ENCODE results near the gene PTAR1.
"Not testable (repeated sequence)": the region's sequence is repeated elsewhere in the genome, so short reads cannot be mapped to it uniquely, and the experiment has no call there.

The PTAR1 gene, protein sequence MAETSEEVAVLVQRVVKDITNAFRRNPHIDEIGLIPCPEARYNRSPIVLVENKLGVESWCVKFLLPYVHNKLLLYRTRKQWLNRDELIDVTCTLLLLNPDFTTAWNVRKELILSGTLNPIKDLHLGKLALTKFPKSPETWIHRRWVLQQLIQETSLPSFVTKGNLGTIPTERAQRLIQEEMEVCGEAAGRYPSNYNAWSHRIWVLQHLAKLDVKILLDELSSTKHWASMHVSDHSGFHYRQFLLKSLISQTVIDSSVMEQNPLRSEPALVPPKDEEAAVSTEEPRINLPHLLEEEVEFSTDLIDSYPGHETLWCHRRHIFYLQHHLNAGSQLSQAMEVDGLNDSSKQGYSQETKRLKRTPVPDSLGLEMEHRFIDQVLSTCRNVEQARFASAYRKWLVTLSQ

DNA sequence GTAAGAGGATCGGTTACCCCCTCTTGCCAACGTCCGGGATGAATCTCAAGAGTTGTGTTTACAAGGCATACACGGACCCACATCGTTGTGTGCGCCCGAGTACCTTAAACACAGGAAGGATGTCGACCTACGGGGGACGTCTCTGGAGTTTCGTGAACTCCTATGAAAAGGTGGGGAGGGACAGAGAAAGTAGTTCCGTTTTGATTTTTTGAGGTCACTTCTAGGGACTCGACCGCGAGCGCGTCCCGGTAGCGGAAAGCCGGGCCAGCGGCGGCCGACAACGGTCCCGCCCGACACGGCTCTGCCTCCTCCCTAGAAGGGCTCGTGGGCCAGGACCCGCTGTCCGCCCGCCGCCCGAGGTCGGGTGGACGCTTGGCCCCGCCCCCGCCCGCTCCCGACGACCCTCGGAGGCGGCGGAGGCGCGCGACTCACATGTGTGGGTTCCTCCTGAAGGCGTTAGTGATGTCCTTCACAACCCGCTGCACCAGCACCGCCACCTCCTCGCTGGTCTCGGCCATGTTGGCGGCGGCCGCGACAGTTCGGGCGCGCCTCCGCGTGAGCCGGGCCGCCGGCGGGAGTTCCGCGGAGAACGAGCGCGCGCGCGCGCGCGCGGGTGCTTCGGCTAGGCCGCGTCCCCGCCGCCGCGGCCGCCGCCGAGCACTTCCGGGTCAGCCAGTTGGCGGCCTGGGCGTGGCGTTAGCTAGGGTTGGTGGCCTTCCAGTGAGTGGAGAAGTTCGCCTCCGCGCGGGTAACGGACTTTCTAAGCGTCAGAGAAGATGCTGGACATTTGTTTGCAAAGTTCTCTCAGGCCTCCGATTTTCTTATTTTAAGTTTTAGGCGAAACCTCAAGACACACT lies at the start of gene PTAR1:
PTAR1 (minus strand) TSS at position 591 of the 857 bp plus-strand sequence; CDS start at position 518, 73 bp downstream.
- peak within 1 kb of the TSS; percentile 57 for H3K9ac ChIP-seq (ENCODE audit: low read length)
- H3K4me1 ChIP-seq (ENCODE audit: control insufficient read depth, insufficient read depth, low read length): peaks cover 4% of the 10 kb centered on the region
- H3K27me3 ChIP-seq (ENCODE audit: control insufficient read depth, insufficient read depth, low read length): no peaks in the 10 kb centered on the region
- H3K4me3 ChIP-seq (ENCODE audit: low read length): peak within 1 kb of the TSS; percentile 98
- no peaks in the 10 kb centered on the region for H3K36me3 ChIP-seq (ENCODE audit: control insufficient read depth, insufficient read depth, low read length)
- peak within 1 kb of the TSS; percentile 96 for H3K27ac ChIP-seq (ENCODE audit: low read depth, low read length)

DNA sequence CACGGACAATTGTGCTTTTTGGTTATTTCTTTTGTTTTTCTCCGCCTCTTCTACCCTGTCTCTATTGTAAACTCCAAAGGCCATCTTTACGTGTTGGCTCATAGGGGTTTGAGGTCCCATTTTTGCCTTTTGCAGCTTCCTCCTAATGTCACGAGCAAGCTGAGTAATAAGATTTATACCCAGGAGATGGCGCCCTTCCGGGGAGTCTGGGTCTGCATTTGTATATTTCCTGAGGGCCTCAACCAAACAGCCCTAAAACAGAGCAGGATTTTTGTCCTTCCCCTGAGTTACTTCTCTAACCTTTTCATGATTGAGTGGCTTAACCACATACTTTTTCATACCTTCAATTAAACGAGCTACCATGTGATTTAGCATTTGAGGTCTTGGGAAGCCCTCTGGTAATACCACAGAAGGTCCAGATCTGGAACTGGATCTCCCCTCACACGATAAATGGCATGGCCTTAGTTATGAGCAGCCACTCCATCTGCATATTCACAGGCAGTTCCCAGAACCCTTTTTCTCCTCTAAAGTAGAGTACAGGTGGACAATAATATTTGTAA lies 49.6 kb upstream of the PTAR1 start:
- no peaks in the 10 kb centered on the region for H3K4me1 ChIP-seq (ENCODE audit: control insufficient read depth, insufficient read depth, low read length)
- H3K4me3 ChIP-seq (ENCODE audit: low read length): no peak overlapping the region
- no peak overlapping the region for H3K9ac ChIP-seq (ENCODE audit: low read length)
- H3K27me3 ChIP-seq (ENCODE audit: control insufficient read depth, insufficient read depth, low read length): no peaks in the 10 kb centered on the region
- no peaks in the 10 kb centered on the region for H3K36me3 ChIP-seq (ENCODE audit: control insufficient read depth, insufficient read depth, low read length)
- no peak overlapping the region for H3K27ac ChIP-seq (ENCODE audit: low read depth, low read length)

DNA sequence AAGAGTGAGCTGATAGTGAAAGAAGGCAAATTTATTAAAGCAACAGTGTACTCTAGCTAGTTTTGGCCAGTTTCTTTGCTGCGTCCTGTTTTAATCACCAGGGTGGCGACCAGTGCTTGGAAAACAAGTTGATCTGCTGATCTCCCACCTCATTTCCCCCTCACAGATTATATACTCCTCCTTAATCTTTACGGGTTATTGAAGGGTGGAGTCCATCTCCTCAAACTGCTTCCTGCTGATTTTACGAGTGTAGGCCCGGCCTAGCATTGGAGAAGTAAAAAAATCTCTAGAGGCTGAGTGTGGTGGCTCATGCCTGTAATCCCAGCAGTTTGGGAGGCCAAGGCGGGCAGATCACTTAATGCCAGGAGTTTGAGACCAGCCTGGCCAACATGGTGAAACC lies 46.8 kb upstream of the PTAR1 start:
- Histone ChIP-seq H3K36me3 (ENCODE audit: control insufficient read depth, insufficient read depth, low read length) (no peaks in the 10 kb centered on the region), H3K9ac (ENCODE audit: low read length) (no peak overlapping the region), H3K4me1 (ENCODE audit: control insufficient read depth, insufficient read depth, low read length) (no peaks in the 10 kb centered on the region), H3K27me3 (ENCODE audit: control insufficient read depth, insufficient read depth, low read length) (no peaks in the 10 kb centered on the region), H3K27ac (ENCODE audit: low read depth, low read length) (no peak overlapping the region), H3K4me3 (ENCODE audit: low read length) (no peak overlapping the region)

DNA sequence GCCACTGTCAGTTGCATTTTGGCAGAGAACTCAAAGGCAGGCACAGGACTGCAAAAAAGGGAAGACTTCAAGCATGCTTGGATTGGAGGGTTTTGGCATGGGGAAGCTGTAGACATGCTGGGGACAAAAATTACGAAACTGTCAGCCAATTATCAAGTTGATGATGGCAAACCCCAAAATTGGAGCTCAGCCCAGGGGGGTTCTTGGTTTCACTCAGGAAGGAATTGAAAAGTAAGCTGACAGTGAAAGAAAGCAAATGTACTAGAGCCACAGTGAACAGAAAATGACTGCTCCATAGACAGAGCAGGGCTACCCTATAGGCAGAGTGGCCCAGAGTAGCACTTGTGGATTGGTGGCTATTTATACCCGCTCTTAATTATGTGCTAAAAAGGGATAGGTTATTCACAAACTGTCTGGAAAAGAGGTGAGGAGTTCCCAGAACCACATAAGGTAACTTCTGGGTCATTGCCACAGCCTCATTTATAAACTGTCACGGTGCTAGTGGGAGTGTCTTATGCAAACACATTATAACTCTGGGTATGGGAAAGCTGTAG lies 46.2 kb upstream of the PTAR1 start:
- H3K36me3 ChIP-seq (ENCODE audit: control insufficient read depth, insufficient read depth, low read length): no peaks in the 10 kb centered on the region
- no peaks in the 10 kb centered on the region for H3K27me3 ChIP-seq (ENCODE audit: control insufficient read depth, insufficient read depth, low read length)
- no peak overlapping the region for H3K9ac ChIP-seq (ENCODE audit: low read length)
- no peaks in the 10 kb centered on the region for H3K4me1 ChIP-seq (ENCODE audit: control insufficient read depth, insufficient read depth, low read length)
- no peak overlapping the region for H3K4me3 ChIP-seq (ENCODE audit: low read length)
- peak overlapping the region; percentile 3 for H3K27ac ChIP-seq (ENCODE audit: low read depth, low read length)

DNA sequence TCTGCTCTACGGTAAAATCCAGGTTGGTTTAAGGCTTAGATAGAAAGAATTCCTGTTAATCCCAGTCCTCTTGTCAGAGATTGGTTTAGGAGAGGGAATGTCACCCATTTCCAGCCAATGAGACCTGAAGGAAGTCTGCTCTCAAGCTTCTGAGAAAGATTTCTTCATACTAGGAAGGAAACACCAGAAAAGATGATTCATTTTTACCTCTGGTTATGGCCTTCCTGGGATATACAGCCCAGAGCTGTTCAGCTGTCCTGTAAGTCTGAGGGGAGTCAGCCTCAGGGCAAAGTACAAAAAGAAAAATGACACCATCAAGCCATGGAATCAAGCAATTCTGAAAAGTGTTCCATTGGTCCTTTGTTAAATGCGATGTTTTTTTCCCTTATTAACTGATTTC lies 42.2 kb upstream of the PTAR1 start:
- Histone ChIP-seq H3K36me3 (ENCODE audit: control insufficient read depth, insufficient read depth, low read length) (no peaks in the 10 kb centered on the region), H3K9ac (ENCODE audit: low read length) (no peak overlapping the region), H3K4me3 (ENCODE audit: low read length) (no peak overlapping the region), H3K27me3 (ENCODE audit: control insufficient read depth, insufficient read depth, low read length) (no peaks in the 10 kb centered on the region), H3K4me1 (ENCODE audit: control insufficient read depth, insufficient read depth, low read length) (no peaks in the 10 kb centered on the region), H3K27ac (ENCODE audit: low read depth, low read length) (no peak overlapping the region)

DNA sequence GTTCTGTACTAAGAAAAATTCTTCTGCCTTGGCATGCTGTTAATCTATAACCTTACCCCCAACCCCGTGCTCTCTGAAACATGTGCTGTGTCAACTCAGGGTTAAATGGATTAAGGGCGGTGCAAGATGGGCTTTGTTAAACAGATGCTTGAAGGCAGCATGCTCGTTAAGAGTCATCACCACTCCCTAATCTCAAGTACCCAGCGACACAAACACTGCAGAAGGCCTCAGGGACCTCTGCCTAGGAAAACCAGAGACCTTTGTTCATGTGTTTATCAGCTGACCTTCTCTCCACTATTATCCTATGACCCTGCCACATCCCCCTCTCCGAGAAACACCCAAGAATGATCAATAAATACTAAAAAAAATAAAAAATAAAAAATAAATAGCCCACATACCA lies 40.2 kb upstream of the PTAR1 start:
- not testable (repeated sequence) for H3K36me3 ChIP-seq (ENCODE audit: control insufficient read depth, insufficient read depth, low read length); H3K27ac ChIP-seq (ENCODE audit: low read depth, low read length); H3K9ac ChIP-seq (ENCODE audit: low read length); H3K27me3 ChIP-seq (ENCODE audit: control insufficient read depth, insufficient read depth, low read length); H3K4me1 ChIP-seq (ENCODE audit: control insufficient read depth, insufficient read depth, low read length); H3K4me3 ChIP-seq (ENCODE audit: low read length)

DNA sequence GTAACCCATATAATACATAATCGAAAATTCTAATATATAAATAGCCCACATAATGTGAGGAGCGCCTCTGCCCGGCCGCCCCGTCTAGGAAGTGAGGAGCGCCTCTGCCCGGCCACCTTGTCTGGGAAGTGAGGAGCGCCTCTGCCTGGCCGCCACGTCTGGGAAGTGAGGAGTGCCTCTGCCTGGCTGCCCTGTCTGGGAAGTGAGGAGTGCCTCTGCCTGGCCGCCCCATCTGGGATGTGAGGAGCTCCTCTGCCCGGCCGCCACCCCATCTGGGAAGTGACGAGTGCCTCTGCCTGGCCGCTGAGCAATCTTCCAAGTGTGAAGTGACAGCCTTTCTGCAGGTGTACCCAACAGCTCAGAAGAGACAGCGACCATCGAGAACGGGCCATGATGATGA lies 39.7 kb upstream of the PTAR1 start:
- H3K27me3 ChIP-seq (ENCODE audit: control insufficient read depth, insufficient read depth, low read length); H3K9ac ChIP-seq (ENCODE audit: low read length); H3K36me3 ChIP-seq (ENCODE audit: control insufficient read depth, insufficient read depth, low read length); H3K4me3 ChIP-seq (ENCODE audit: low read length); H3K4me1 ChIP-seq (ENCODE audit: control insufficient read depth, insufficient read depth, low read length); H3K27ac ChIP-seq (ENCODE audit: low read depth, low read length): not testable (repeated sequence)

DNA sequence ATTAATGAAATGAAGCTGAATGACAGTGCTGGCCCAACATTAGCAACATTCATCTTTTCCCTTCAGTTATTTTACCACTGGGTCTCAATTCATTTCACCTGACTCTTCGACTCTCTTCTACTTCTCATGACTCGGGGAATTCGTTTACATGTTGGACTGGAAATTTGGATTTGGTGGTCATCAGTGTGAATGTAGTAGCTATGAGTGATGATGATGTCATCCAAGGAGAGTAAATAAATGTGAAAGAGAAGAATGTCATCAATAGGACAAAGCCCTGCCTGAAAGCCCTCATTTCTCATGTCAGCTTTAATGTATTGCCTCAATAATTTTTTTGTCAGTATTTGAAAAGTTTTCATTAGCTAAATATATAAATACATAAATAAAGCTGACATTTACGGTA lies 38.9 kb upstream of the PTAR1 start:
- Histone ChIP-seq H3K27me3 (ENCODE audit: control insufficient read depth, insufficient read depth, low read length) (no peaks in the 10 kb centered on the region), H3K9ac (ENCODE audit: low read length) (no peak overlapping the region), H3K36me3 (ENCODE audit: control insufficient read depth, insufficient read depth, low read length) (no peaks in the 10 kb centered on the region), H3K27ac (ENCODE audit: low read depth, low read length) (no peak overlapping the region), H3K4me3 (ENCODE audit: low read length) (no peak overlapping the region), H3K4me1 (ENCODE audit: control insufficient read depth, insufficient read depth, low read length) (no peaks in the 10 kb centered on the region)

DNA sequence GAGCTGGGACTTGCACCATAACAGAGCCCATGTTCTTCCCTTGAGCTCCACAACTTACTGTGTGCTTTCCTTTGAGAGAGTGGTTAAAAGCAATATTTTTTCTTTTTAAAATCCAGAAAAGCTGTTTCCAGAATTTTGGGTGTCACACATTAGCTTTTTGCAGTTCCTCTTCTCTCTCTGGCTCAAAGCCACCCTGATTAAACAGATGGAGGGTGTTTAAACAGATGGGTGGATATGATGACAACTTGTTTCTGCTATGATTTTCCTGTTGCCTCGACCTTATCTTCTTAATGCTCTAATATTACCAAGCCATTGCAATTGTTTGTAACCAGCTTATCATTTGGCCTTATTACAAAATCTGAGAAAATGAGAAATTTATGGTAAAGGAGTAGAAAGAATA lies 37.9 kb upstream of the PTAR1 start:
- H3K36me3 ChIP-seq (ENCODE audit: control insufficient read depth, insufficient read depth, low read length): no peaks in the 10 kb centered on the region
- H3K27ac ChIP-seq (ENCODE audit: low read depth, low read length): no peak overlapping the region
- H3K4me3 ChIP-seq (ENCODE audit: low read length): no peak overlapping the region
- H3K9ac ChIP-seq (ENCODE audit: low read length): no peak overlapping the region
- no peaks in the 10 kb centered on the region for H3K27me3 ChIP-seq (ENCODE audit: control insufficient read depth, insufficient read depth, low read length)
- H3K4me1 ChIP-seq (ENCODE audit: control insufficient read depth, insufficient read depth, low read length): no peaks in the 10 kb centered on the region

DNA sequence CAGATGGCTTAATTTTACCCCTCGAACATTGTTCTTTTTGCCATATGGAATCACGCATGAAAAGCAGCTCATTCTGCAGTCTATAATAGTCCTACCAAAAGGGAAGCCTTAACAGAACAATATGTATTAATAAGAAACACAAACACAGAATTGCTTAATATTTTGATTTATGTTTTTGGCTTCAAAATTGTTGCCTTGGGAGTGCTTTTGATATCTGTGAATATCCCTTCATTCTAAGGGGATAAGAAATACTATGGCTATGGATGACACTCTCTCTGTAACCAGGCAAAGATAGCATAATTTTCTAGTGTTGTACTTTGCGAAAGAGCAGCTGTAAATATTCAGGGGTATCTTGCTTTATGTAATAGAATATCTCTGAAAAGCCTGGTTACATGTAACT lies 34.5 kb upstream of the PTAR1 start:
- Histone ChIP-seq H3K27ac (ENCODE audit: low read depth, low read length) (no peak overlapping the region), H3K36me3 (ENCODE audit: control insufficient read depth, insufficient read depth, low read length) (no peaks in the 10 kb centered on the region)

DNA sequence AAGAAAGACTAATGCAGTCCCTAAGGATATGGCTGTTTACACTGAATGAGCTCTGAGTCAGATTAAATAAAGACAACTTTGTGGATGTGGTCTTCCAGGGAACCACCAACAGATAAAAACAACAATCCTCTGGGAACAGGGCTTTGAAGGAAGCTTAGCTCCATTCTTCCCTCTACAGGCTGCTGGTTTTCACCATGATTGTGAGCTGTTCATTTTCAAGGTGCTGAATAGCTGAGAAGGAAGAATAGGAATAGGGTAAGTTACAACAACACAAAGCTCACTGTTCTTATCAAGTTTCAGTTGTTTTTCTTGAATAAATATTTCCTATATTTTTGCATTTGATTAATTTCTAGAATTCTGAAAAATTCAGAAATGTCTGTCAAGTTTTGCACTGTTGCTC lies 25.9 kb upstream of the PTAR1 start:
- Histone ChIP-seq H3K4me1 (ENCODE audit: control insufficient read depth, insufficient read depth, low read length) (no peaks in the 10 kb centered on the region), H3K36me3 (ENCODE audit: control insufficient read depth, insufficient read depth, low read length) (no peaks in the 10 kb centered on the region), H3K27ac (ENCODE audit: low read depth, low read length) (no peak overlapping the region), H3K27me3 (ENCODE audit: control insufficient read depth, insufficient read depth, low read length) (no peaks in the 10 kb centered on the region), H3K4me3 (ENCODE audit: low read length) (no peak overlapping the region), H3K9ac (ENCODE audit: low read length) (no peak overlapping the region)

More for the DNA sequence above, 34.5 kb upstream of the PTAR1 start:
- H3K9ac ChIP-seq (ENCODE audit: low read length): no peak overlapping the region
- H3K4me1 ChIP-seq (ENCODE audit: control insufficient read depth, insufficient read depth, low read length): no peaks in the 10 kb centered on the region
- H3K4me3 ChIP-seq (ENCODE audit: low read length): no peak overlapping the region
- H3K27me3 ChIP-seq (ENCODE audit: control insufficient read depth, insufficient read depth, low read length): no peaks in the 10 kb centered on the region

DNA sequence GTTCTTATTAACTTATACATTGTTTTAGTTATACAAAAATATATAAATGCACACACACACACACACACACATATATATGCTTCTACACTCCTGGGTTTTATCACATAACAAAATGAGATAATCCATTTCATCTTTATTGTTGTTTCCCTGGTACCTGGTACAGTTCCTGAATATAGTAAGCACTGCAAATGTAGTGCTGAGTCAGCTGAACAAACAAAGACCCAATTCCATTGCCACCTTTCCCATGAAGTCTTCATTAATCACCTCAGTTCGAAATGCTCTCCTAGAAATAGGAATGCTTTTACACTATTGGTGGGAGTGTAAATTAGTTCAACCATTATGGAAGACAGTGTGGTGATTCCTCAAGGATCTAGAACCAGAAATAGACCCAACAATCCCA lies 13.4 kb upstream of the PTAR1 start:
- Histone ChIP-seq H3K27ac (ENCODE audit: low read depth, low read length) (no peak overlapping the region), H3K9ac (ENCODE audit: low read length) (no peak overlapping the region), H3K4me3 (ENCODE audit: low read length) (no peak overlapping the region), H3K4me1 (ENCODE audit: control insufficient read depth, insufficient read depth, low read length) (no peaks in the 10 kb centered on the region), H3K36me3 (ENCODE audit: control insufficient read depth, insufficient read depth, low read length) (no peaks in the 10 kb centered on the region), H3K27me3 (ENCODE audit: control insufficient read depth, insufficient read depth, low read length) (no peaks in the 10 kb centered on the region)

Measured in rectal smooth muscle tissue (tissue), 1 donor.